Measurements from ENCODE around the gene OGFOD1. TPM values are rescaled to one million over a fixed set of nuclear protein-coding genes. Genes with fewer than 3 reads are reported as not detected.

OGFOD1 gene
- total RNA-seq, 1 experiment from 2014 or later, result 51.6 TPM

- TF ChIP-seq ZBTB33 (IDR thresholded peaks at IDR 0.05; ENCODE audit: extremely low read depth, insufficient replicate concordance, low read length) (no peak), SRF (IDR thresholded peaks at IDR 0.05; ENCODE audit: low read depth) (no peak)
Observed at GRCh38 chr16:56428091-56428490, 23.3 kb upstream of the OGFOD1 start (continued).

GRCh38 chr16:56436258-56436657 lies 15.1 kb upstream of the OGFOD1 start:
- Histone ChIP-seq H2AFZ (ENCODE audit: low read depth, low read length, poor library complexity, severe bottlenecking) (no peak overlapping the region), H3K4me2 (ENCODE audit: low read length) (no peak overlapping the region), H3K4me3 (replicated peaks in 1 of 2; ENCODE audit: low read depth in 1 of 2, low read length in 2 of 2) (no peak overlapping the region), H3K27ac (ENCODE audit: low read depth, low read length) (no peak overlapping the region), H3K27me3 (ENCODE audit: insufficient read depth, low read length) (no peaks in the 10 kb centered on the region), H3K79me2 (ENCODE audit: insufficient read depth, low read length) (peaks cover 20% of the 10 kb centered on the region), H3K9ac (ENCODE audit: low read length) (no peak overlapping the region), H3K4me1 (ENCODE audit: control insufficient read depth in 1 of 2, insufficient read depth in 2 of 2, low read length in 2 of 2) (no peaks in the 10 kb centered on the region), H3K36me3 (ENCODE audit: control insufficient read depth in 1 of 2, insufficient read depth in 2 of 2, low read length in 2 of 2) (peaks cover 41 to 42% of the 10 kb centered on the region in 2 experiments), H3K9me3 (ENCODE audit: control insufficient read depth in 1 of 2, insufficient read depth in 1 of 2, low read depth in 1 of 2, low read length in 2 of 2) (no peaks in the 10 kb centered on the region), H3K9me2 (ENCODE audit: insufficient read depth) (no peaks in the 10 kb centered on the region), H4K20me1 (ENCODE audit: insufficient read depth) (no peaks in the 10 kb centered on the region)
- DNase-seq (ENCODE audit: low read depth, low spot score) (no peak), ATAC-seq (no peak)
- intact Hi-C loops (cut with micrococcal nuclease), result no loop called here
- ChIA-PET RAD21 (ENCODE audit: low non-redundant PET in 1 of 2, low total read pairs in 2 of 2, uncharacterized antibody in 2 of 2, unreplicated experiment in 2 of 2) (no interaction called here), CTCF (no interaction called here), POLR2A (no interaction called here)
- TF ChIP-seq CTCF (IDR thresholded peaks at IDR 0.05 in 2 of 3, conservative IDR thresholded peaks at IDR 0.05 in 1 of 3; ENCODE audit: borderline replicate concordance in 1 of 3, insufficient read depth in 1 of 3, low read depth in 2 of 3, low read length in 2 of 3) (no peak), CEBPB (IDR thresholded peaks at IDR 0.05; ENCODE audit: low read depth) (no peak), ELF1 (IDR thresholded peaks at IDR 0.05; ENCODE audit: borderline replicate concordance, low read depth) (no peak), POLR2A (IDR thresholded peaks at IDR 0.05; ENCODE audit: borderline replicate concordance, extremely low read depth, insufficient read depth, insufficient read length) (no peak), SIN3A (IDR thresholded peaks at IDR 0.05; ENCODE audit: low read depth) (no peak), FOSL1 (IDR thresholded peaks at IDR 0.05; ENCODE audit: low read depth) (no peak), EGR1 (IDR thresholded peaks at IDR 0.05; ENCODE audit: low read depth) (no peak), ZNF274 (IDR thresholded peaks at IDR 0.05; ENCODE audit: low read depth, low read length) (no peak), REST (IDR thresholded peaks at IDR 0.05; ENCODE audit: low read depth) (no peak), POLR2AphosphoS5 (IDR thresholded peaks at IDR 0.05; ENCODE audit: low read depth, low read length) (no peak), TCF7L2 (IDR thresholded peaks at IDR 0.05; ENCODE audit: borderline replicate concordance, extremely low read depth, insufficient read depth, insufficient read length) (no peak), SRF (IDR thresholded peaks at IDR 0.05; ENCODE audit: low read depth) (no peak), RAD21 (IDR thresholded peaks at IDR 0.05; ENCODE audit: low read depth) (no peak)
- no TSS peak for BruUV-seq (replicated peaks)

All from HCT116 (cell line).